PC-9 (cell line): ENCODE measurements around the gene RAP2A.

Experiments
- CTCF ChIP-seq: fragments of 200-600 bp; sonication (generic); conservative IDR thresholded peaks from 2 replicates; pipeline ENCODE4 v1.6.1; 2017; ENCODE audit warnings: mixed run types, antibody characterized with exemption, mild to moderate bottlenecking, moderate library complexity
- EZH2 ChIP-seq: fragments of 200-600 bp; sonication (generic); IDR thresholded peaks from 2 replicates; pipeline ENCODE4 v1.8.0; 2017; ENCODE audit warnings: antibody characterized with exemption, low read depth

- no peak for TF ChIP-seq CTCF
- TF ChIP-seq EZH2, result no peak
Observed at GRCh38 chr13:97502706-97503105, 68.7 kb downstream of the RAP2A start.
